C4-2B (cell line): ENCODE measurements around the gene NR4A3.

Experiments used
- H3K27ac ChIP-seq: fragments of 450-650 bp; 2 replicates; pipeline ENCODE4 v1.5.1; 2017
- ZFX ChIP-seq: fragments of 450-650 bp; IDR thresholded peaks from 2 replicates; pipeline ENCODE4 v1.6.1; 2017
- TF ChIP-seq, protein P1 (sequence below): fragments of 450-650 bp; conservative IDR thresholded peaks from 2 replicates; pipeline ENCODE4 v1.5.1; 2017; ENCODE audit warnings: mild to moderate bottlenecking

NR4A3 gene

DNA sequence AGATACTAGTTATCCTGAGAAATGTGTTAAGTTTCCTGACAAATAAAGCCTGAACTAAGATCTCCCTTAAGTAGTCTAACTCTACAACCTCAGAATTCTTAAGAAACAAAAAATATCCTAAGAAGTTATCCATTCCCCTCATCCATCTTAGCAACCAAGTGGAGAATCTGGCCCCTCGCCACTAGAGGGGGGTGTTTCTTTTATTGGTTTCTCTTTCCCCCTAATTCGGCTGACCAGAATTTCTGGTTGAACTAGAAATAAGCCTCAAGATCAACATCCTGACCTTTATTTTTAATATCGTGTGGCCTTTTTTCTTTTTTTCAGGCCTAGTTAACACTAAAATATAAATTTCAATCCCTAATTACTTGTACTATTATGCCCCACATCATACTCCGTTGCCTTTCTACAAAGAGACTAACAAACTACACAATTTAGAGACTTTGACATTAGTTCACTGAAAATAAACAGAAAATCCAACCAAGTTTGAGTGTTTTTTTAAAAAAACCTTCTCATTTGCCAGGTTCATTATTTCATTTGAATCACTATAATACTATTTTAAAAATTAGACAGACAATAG is 14.3 kb upstream of the NR4A3 start:
- TF ChIP-seq, protein P1, sequence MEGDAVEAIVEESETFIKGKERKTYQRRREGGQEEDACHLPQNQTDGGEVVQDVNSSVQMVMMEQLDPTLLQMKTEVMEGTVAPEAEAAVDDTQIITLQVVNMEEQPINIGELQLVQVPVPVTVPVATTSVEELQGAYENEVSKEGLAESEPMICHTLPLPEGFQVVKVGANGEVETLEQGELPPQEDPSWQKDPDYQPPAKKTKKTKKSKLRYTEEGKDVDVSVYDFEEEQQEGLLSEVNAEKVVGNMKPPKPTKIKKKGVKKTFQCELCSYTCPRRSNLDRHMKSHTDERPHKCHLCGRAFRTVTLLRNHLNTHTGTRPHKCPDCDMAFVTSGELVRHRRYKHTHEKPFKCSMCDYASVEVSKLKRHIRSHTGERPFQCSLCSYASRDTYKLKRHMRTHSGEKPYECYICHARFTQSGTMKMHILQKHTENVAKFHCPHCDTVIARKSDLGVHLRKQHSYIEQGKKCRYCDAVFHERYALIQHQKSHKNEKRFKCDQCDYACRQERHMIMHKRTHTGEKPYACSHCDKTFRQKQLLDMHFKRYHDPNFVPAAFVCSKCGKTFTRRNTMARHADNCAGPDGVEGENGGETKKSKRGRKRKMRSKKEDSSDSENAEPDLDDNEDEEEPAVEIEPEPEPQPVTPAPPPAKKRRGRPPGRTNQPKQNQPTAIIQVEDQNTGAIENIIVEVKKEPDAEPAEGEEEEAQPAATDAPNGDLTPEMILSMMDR = peak; percentile 85
- no peak for TF ChIP-seq ZFX
- no peak overlapping the region for H3K27ac ChIP-seq

DNA sequence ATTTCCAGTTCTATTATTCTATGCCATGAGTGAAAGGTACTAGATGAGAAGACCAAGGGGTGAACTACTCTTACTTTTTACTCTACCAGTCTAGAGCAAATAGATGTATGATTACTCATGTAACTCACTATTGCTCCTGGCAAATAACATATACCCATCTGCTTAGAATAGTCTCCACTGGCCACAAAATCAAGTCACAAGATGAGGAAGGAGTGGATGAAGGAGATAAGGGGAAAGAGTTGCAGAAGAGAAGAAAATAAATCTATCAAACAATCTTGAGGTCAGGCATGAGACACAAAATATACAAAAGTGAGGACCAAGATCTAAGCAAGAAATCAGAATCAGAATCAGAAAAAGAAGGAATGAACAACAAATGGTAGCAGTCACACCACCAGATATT is 13.7 kb upstream of the NR4A3 start:
- H3K27ac ChIP-seq = no peak overlapping the region
- TF ChIP-seq, protein P1 = no peak
- no peak for TF ChIP-seq ZFX

DNA sequence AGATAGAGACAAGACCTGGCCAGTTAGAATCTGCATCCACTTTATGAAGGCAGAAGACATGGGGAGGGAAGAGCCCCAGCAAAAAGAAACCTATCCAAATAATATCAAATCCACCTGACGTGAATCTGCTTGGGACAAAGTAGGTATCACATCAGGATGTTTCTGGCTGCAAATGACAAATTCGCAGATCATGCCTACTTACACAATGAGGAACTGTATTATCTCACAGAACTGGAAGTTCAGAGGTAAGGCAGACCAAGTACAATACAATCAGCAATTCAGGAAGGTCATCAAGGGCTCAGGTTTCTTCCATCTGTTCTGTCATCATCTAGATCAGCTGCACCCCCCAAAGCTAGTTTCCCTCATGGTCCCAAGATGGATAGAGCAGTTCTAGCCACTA is 13.2 kb upstream of the NR4A3 start:
- no peak overlapping the region for H3K27ac ChIP-seq
- no peak for TF ChIP-seq ZFX
- TF ChIP-seq, protein P1 = no peak

DNA sequence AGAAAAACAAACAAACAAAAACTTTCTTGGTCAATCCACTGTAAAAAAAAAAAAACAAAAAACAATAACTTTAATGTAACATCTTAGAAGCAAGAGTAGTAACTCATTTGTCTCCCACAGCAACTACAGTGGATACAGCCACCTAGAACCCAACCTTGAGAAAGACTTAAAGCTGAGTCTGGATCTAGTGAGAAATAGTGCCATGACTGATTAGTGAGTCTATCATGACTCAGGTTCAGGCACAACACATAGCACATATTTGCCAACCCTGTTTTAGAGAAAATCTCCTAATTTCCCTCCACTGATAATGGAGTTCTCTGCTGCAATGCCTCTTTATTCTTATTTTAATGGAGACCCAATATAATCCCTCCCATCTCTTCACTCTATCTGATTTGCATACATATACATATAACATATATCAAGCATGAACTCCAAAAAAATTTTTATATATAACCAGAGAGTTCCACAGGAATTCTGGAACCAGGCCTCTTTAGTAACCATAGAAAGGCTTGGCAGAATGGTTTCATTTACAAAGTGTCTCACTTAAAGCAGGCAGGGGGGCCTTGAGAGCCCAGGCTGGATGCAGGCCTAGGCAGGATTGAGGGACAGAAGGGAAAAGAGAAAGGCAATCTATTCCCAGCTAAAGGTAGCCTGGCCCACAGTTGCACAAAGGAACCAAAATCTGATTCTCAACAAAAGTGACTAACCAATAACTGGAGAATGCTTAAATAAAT is 11.9 kb upstream of the NR4A3 start:
- H3K27ac ChIP-seq = no peak overlapping the region
- TF ChIP-seq ZFX = no peak
- TF ChIP-seq, protein P1 = no peak

DNA sequence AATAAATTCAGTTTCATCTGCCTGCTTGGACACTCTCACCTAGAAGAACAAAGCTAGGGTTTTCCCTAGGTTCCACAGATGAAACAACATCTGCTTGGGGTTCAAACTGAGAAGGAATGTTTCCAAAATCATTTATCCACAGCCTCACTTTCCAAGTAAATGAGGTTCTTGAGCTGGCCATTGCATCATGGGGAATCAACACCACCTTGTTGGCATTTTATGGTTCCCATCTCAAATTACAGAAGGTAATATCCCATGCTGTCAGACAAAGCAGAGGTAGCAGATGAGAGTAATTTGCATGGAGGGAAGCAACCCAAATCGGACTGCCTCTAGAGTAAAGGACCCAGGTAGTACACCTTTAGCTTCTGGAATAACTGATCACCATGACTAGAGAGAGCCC is 10.5 kb upstream of the NR4A3 start:
- no peak overlapping the region for H3K27ac ChIP-seq
- TF ChIP-seq, protein P1 = no peak
- no peak for TF ChIP-seq ZFX

DNA sequence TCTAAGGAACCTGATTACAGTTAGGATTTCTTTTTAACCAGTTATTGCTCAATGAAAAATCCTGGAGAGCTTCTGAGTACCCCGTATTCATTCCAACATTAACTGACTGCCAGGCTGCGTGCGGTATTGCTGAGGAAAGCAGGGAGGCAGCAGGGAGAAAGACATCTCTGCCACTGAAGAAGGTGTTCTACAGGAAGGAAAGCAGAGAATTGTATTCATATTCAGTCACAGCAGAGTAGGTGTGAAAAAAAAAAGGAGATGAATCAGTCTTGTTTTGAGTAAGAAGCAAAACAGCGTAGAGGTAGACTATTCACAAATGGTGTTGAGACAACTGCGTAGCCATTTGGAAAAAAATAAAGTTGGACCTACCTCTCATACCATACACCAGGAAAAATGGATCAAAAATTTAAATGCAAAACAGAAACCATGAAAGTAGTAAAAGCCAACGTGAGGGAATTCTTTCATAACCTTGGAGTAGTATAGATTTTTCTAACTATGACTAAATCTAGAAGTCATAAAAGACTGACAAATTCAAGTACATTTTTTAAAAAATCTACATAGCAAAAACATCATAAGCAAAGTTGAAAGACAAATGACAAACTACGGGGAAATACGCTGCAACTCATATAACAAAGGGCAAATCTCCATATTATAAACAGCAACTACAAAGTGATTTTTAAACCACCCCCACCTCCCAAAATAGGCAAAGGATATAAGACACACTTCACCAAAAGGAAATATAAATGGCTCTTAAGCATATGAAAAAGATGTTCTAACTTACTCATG is 9.9 kb upstream of the NR4A3 start:
- TF ChIP-seq, protein P1 = no peak
- no peak for TF ChIP-seq ZFX
- H3K27ac ChIP-seq = no peak overlapping the region

DNA sequence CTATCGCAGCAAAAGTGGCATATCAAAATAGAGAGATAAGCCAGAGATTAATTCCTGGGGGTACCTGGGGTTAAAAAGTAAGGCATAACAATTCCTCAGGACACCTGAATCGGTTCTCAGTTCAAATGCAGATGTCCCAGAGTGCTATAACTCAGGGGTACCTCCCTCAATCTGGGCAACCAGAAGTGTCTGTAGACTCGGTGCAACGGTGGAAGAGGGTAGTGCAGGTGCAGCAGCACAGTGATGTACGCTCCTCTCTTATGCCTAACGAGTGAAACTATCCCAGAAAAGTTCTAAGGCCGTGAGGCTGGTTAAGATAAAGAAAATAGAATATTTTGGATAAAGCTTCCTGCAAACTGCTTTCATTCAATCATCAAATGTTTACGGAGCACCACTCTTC is 7.9 kb upstream of the NR4A3 start:
- TF ChIP-seq, protein P1 = no peak
- TF ChIP-seq ZFX = no peak
- no peak overlapping the region for H3K27ac ChIP-seq
